GM23338 (cell line): ENCODE results near the gene ATP6V1A. TPM values are rescaled to one million over a fixed set of nuclear protein-coding genes. Genes with fewer than 3 reads are reported as not detected.
A peak's percentile ranks its signal among the peaks of the same experiment; 100 is the strongest.

Experiments used
- ATAC-seq: fragments of 200-7000 bp; cut with Tn5 transposase; 3 replicates; pipeline ENCODE4 v1.9.1; 2020
- DNase-seq: peaks from one replicate; pipeline ENCODE4 v3.0.0-alpha.2; 2015; ENCODE audit warnings: low spot score
- H2AFZ ChIP-seq: fragments of 200-600 bp; sonication (generic); 2 replicates; pipeline ENCODE4 v1.8.0; 2016; ENCODE audit warnings: antibody characterized with exemption, mild to moderate bottlenecking, moderate library complexity
- H3F3A ChIP-seq: fragments of 200-600 bp; sonication (generic); replicated peaks from 2 replicates; pipeline ENCODE4 v1.8.0; 2017; ENCODE audit warnings: antibody characterized with exemption, mixed run types, low read depth
- H3K27ac ChIP-seq: fragments of 200-600 bp; sonication (generic); 2 replicates; pipeline ENCODE4 v1.6.1; 2016; ENCODE audit warnings: low read depth
- H3K27me3 ChIP-seq: fragments of 200-600 bp; sonication (generic); 2 replicates; pipeline ENCODE4 v1.8.0; 2016; ENCODE audit warnings: mild to moderate bottlenecking, mixed run types, moderate library complexity; ENCODE audit not compliant: insufficient read depth
- H3K36me3 ChIP-seq: fragments of 200-600 bp; sonication (generic); 2 replicates; pipeline ENCODE4 v1.8.0; 2016; ENCODE audit warnings: mild to moderate bottlenecking; ENCODE audit not compliant: insufficient read depth
- H3K4me1 ChIP-seq: fragments of 200-600 bp; sonication (generic); 2 replicates; pipeline ENCODE4 v1.8.0; 2016; ENCODE audit warnings: mild to moderate bottlenecking, moderate library complexity; ENCODE audit not compliant: insufficient read depth
- H3K4me2 ChIP-seq: fragments of 200-600 bp; sonication (generic); 2 replicates; pipeline ENCODE4 v1.7.1; 2017; ENCODE audit warnings: mixed run types
- H3K4me3 ChIP-seq: fragments of 200-600 bp; sonication (generic); 2 replicates; pipeline ENCODE4 v1.6.1; 2016; ENCODE audit warnings: mixed run types
- H3K79me2 ChIP-seq: fragments of 200-600 bp; sonication (generic); replicated peaks from 2 replicates; pipeline ENCODE4 v1.8.0; 2017; ENCODE audit warnings: mild to moderate bottlenecking; ENCODE audit not compliant: insufficient read depth
- H3K9me2 ChIP-seq: fragments of 200-600 bp; sonication (generic); 2 replicates; pipeline ENCODE4 v1.8.0; 2017; ENCODE audit not compliant: insufficient read depth
- H4K20me1 ChIP-seq: fragments of 200-600 bp; sonication (generic); replicated peaks from 2 replicates; pipeline ENCODE4 v1.8.0; 2017; ENCODE audit warnings: mild to moderate bottlenecking; ENCODE audit not compliant: insufficient read depth
- H3K27ac Mint-ChIP-seq: 2 replicates; pipeline ENCODE4 v1.8.0; 2020; ENCODE audit warnings: inconsistent platforms, mild to moderate bottlenecking, moderate library complexity, mixed read lengths
- H3K27me3 Mint-ChIP-seq: 3 replicates; pipeline ENCODE4 v1.8.0; 2022; ENCODE audit warnings: low read depth, mild to moderate bottlenecking, moderate library complexity, mixed read lengths, inconsistent platforms; ENCODE audit not compliant: insufficient read depth, poor library complexity
- H3K36me3 Mint-ChIP-seq: 3 replicates; pipeline ENCODE4 v1.8.0; 2021; ENCODE audit warnings: low read depth, mild to moderate bottlenecking, inconsistent platforms, moderate library complexity, mixed read lengths
- H3K4me1 Mint-ChIP-seq: 3 replicates; pipeline ENCODE4 v1.8.0; 2020; ENCODE audit warnings: mild to moderate bottlenecking, inconsistent platforms, mixed read lengths
- H3K4me3 Mint-ChIP-seq: 3 replicates; pipeline ENCODE4 v1.8.0; 2021; ENCODE audit warnings: moderate library complexity, mild to moderate bottlenecking, inconsistent platforms, mixed read lengths
- H3K9me3 Mint-ChIP-seq: 3 replicates; pipeline ENCODE4 v1.8.0; 2020; ENCODE audit warnings: moderate library complexity, mild to moderate bottlenecking, inconsistent platforms, mixed read lengths
- CREB1 ChIP-seq: fragments of 250-450 bp; sonication (Bioruptor Pico); IDR thresholded peaks from 2 replicates; pipeline ENCODE4 v1.5.0; 2020; ENCODE audit warnings: low read depth, mild to moderate bottlenecking, moderate library complexity
- CTCF ChIP-seq, 2 experiments: fragments of 200-600 bp in 1 of 2; sonication (generic) in 1 of 2; conservative IDR thresholded peaks; 2 replicates each; pipeline versions ENCODE4 v1.5.1 to v1.6.1; 2016 to 2017; ENCODE audit warnings: antibody characterized with exemption in 2 of 2, low read depth in 2 of 2, mild to moderate bottlenecking in 2 of 2, moderate library complexity in 1 of 2
- ETS1 ChIP-seq: IDR thresholded peaks from 2 replicates; pipeline ENCODE4 v1.6.1; 2016; ENCODE audit warnings: antibody characterized with exemption
- EZH2 ChIP-seq: fragments of 200-600 bp; sonication (generic); IDR thresholded peaks from one replicate; pipeline ENCODE4 v1.8.0; 2017; ENCODE audit warnings: antibody characterized with exemption, mild to moderate bottlenecking, low read depth; ENCODE audit not compliant: unreplicated experiment
- EZH2phosphoT487 ChIP-seq: fragments of 200-600 bp; sonication (generic); IDR thresholded peaks from one replicate; pipeline ENCODE4 v1.8.1; 2018; ENCODE audit warnings: antibody characterized with exemption; ENCODE audit not compliant: unreplicated experiment
- JUNB ChIP-seq: IDR thresholded peaks from one replicate; pipeline ENCODE4 v1.6.1; 2016; ENCODE audit warnings: antibody characterized with exemption; ENCODE audit not compliant: unreplicated experiment
- REST ChIP-seq: IDR thresholded peaks from one replicate; pipeline ENCODE4 v1.6.1; 2018; ENCODE audit warnings: antibody characterized with exemption; ENCODE audit not compliant: unreplicated experiment
- STAT1 ChIP-seq: IDR thresholded peaks from one replicate; pipeline ENCODE4 v1.6.1; 2016; ENCODE audit warnings: antibody characterized with exemption; ENCODE audit not compliant: unreplicated experiment
- ZNF114 ChIP-seq: fragments of 250-450 bp; sonication (Bioruptor Pico); IDR thresholded peaks from 2 replicates; pipeline ENCODE4 v1.5.0; 2020; ENCODE audit warnings: mild to moderate bottlenecking, moderate library complexity
- ZNF331 ChIP-seq: fragments of 250-450 bp; sonication (Bioruptor Pico); IDR thresholded peaks from 2 replicates; pipeline ENCODE4 v1.5.0; 2020; ENCODE audit warnings: low read depth, mild to moderate bottlenecking, moderate library complexity
- polyA plus RNA-seq: library from polyadenylated mRNA; unstranded; fragments of >200 nt; fragmentation: Nextera tagmentation; extraction: Ambion mirVana; gene quantifications from 2 replicates; pipeline ENCODE4 v1.2.1, GENCODE V29; 2016
- total RNA-seq: library from RNA; depleted of rRNA; stranded (reverse); fragments of >200 nt; shearing (Covaris generic); gene quantifications from 2 replicates; pipeline ENCODE4 v1.2.3, GENCODE V29; 2014

ATP6V1A gene
- total and polyA plus RNA-seq, 2 experiments from 2014 or later, result 38.0 to 87.3 TPM

- no peak overlapping the region for H3K27ac Mint-ChIP-seq
- no peaks in the 10 kb centered on the region for H3F3A ChIP-seq
- no peak overlapping the region for H3K27ac ChIP-seq
- H3K27me3 ChIP-seq, result no peaks in the 10 kb centered on the region
- peaks cover 8% of the 10 kb centered on the region for H3K27me3 Mint-ChIP-seq
- H3K36me3 Mint-ChIP-seq, result no peaks in the 10 kb centered on the region
- ATAC-seq (no peak), DNase-seq (no peak)
- H3K4me1 ChIP-seq, result no peaks in the 10 kb centered on the region
- no peak overlapping the region for H3K4me3 Mint-ChIP-seq
- no peaks in the 10 kb centered on the region for H3K36me3 ChIP-seq
- H3K4me1 Mint-ChIP-seq, result no peaks in the 10 kb centered on the region
- H3K4me2 ChIP-seq, result no peak overlapping the region
- H4K20me1 ChIP-seq, result no peaks in the 10 kb centered on the region
- H3K9me2 ChIP-seq, result no peaks in the 10 kb centered on the region
- no peak overlapping the region for H2AFZ ChIP-seq
- H3K4me3 ChIP-seq, result no peak overlapping the region
- H3K9me3 Mint-ChIP-seq, result no peaks in the 10 kb centered on the region
- no peaks in the 10 kb centered on the region for H3K79me2 ChIP-seq
- TF ChIP-seq CTCF (conservative IDR thresholded peaks at IDR 0.05; ENCODE audit: low read depth in 2 of 2) (peak in 1 of 2 experiments; percentile 7; a peak in 1 of 4 replicates), EZH2 (no peak)
Measured at GRCh38 chr3:113819866-113820265, 73.0 kb downstream of the ATP6V1A start.

- Histone ChIP-seq H3K79me2 (no peaks in the 10 kb centered on the region), H3K36me3 (no peaks in the 10 kb centered on the region), H4K20me1 (no peaks in the 10 kb centered on the region), H3F3A (no peaks in the 10 kb centered on the region), H2AFZ (peak overlapping the region; percentile 29; the same call in 1 of the 2 replicates), H3K9me2 (peaks cover 5% of the 10 kb centered on the region; the same call in 1 of the 2 replicates), H3K4me1 (peaks cover 6% of the 10 kb centered on the region; the same call in 1 of the 2 replicates), H3K27ac (no peak overlapping the region), H3K4me2 (no peak overlapping the region), H3K4me3 (no peak overlapping the region), H3K27me3 (no peaks in the 10 kb centered on the region)
- no peak overlapping the region for H3K4me3 Mint-ChIP-seq
- no peak for TF ChIP-seq CREB1
- no peak for TF ChIP-seq REST
- peak; percentile 11 to 42; a peak in 1 of 4 replicates for TF ChIP-seq CTCF (conservative IDR thresholded peaks at IDR 0.05; ENCODE audit: low read depth in 2 of 2)
- no peak for TF ChIP-seq EZH2phosphoT487
- no peak for TF ChIP-seq ZNF331
- TF ChIP-seq STAT1, result no peak
- TF ChIP-seq JUNB, result no peak
- no peak for TF ChIP-seq ETS1
- no peak for TF ChIP-seq ZNF114 (CRISPR knock-in tag)
- H3K27me3 Mint-ChIP-seq, result peaks cover 5% of the 10 kb centered on the region
- peaks cover 4% of the 10 kb centered on the region; the same call in 2 of the 3 replicates for H3K4me1 Mint-ChIP-seq
- no peaks in the 10 kb centered on the region for H3K36me3 Mint-ChIP-seq
- no peaks in the 10 kb centered on the region for H3K9me3 Mint-ChIP-seq
- ATAC-seq (peak; percentile 68), DNase-seq (peak; percentile 47)
- no peak overlapping the region for H3K27ac Mint-ChIP-seq
Measured at GRCh38 chr3:113825090-113825489, 78.3 kb downstream of the ATP6V1A start.
